HuH-7.5 (cell line): ENCODE results near the gene MEP1A.
"Not testable (repeated sequence)": the region's sequence is repeated elsewhere in the genome, so short reads cannot be mapped to it uniquely, and the experiment has no call there.

Experiments
- DNase-seq: peaks from one replicate; pipeline ENCODE4 v3.0.0; 2011; ENCODE audit warnings: low spot score

Gene MEP1A

DNA sequence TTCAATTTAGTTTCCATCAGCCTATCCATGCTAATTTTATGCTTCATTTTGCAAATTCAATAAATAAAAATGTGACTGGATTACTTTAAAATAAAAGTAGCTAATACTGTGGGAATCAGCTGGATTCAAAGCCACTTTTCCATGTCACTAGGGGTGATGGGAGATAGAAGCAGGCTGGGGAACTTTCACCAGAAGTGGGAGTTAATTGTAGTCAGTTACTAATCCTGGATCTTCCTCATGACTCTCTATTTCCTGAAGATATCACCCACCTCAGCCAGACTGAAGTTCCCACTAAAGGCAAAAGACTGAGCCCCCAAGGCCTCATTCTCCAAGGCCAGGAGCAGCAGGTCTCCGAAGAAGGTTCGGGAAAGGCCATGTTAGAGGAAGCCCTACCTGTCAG is 41.8 kb downstream of the MEP1A start:
- DNase-seq = not testable (repeated sequence)

DNA sequence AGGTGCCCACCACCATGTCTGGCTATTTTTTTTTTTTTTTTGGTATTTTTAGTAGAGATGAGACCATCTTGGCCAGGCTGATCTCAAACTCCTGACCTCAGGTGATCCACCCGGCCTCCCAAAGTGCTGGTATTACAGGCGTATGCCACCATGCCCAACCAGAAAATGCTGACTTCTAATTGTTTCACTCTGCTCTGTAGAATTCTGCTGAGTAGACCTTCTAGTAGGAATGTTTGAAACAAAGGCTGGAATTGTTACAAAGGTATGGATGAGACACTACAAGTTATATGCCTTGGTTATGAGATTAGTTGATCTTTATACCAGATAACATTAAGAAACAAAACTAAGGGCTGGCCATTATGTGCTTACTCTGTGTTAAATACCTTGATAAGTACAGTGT is 44.8 kb downstream of the MEP1A start:
- DNase-seq = no peak

DNA sequence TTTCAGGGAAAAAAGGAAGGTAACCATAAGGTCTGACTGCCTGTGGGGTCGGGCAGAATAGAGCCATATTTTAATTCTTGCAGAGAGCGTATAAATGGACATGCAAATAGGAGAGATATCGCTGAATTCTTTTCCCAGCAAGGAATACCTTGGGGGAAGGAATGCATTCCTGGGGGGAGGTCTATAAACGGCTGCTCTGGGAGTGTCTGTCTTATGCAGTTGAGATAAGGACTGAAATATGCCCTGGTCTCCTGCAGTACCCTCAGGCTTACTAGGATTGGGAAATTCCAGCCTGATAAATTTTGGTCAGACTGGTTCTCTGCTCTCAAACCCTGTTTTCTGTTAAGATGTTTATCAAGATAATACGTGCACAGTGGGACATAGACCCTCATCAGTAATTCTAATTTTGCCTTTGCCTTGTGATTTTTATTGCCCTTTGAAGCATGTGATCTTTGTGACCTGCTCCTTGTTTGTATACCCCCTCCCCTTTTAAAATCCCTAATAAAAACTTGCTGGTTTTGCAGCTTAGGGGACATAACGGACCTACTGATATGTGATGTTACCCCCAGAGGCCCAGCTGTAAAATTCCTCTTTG is 49.2 kb downstream of the MEP1A start:
- DNase-seq = not testable (repeated sequence)

DNA sequence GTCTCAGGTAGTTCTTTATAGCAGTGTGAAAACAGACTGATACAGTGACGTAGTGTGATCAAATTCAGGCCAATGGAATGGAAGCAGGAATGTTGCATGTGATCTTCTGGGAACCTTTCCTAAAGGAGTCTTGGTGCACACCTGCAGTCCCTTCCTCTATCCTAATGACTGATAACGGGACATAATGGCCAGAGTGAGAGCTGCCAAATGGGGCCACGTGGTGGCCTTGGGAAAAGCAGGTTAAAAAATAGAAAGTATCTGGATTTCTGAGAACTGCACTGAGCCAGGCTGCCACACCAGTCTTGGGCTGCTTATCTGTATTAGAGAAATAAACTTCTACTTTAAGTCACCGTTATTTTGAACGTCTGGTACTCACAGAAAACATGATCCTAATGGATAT is 51.9 kb downstream of the MEP1A start:
- DNase-seq = no peak

DNA sequence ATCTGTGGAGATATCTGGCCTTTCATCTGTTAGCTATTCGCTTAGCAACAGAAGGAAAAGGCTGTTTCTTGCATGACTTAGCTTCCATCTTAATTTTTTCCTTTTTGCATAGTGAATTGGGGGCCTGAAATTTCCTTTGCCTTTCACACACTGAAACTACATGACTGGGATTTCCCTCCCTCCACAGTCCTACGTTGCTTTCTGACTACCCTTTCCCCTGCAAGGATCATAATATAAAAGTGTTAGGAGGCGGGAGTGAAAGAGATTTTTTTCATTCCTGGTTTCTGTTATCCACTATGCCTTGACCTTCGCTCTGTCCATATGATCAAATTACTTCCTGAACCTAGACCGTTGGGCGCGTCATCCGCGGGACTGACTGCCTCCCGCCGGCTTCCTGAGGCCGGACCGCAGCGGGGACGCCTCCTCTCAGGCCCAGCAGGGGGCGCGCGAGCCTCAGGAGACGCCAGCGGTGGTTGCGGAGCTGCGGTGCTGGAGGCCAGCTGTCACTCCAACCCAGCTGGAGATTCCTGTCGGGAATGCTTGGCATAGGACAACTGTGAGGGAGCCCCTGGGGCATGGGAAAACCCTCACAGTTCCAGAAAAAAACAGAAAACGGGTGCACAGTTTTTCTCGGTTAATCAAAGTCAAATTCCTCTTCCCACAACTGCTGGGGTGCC is 55.6 kb downstream of the MEP1A start:
- DNase-seq = peak; percentile 25

DNA sequence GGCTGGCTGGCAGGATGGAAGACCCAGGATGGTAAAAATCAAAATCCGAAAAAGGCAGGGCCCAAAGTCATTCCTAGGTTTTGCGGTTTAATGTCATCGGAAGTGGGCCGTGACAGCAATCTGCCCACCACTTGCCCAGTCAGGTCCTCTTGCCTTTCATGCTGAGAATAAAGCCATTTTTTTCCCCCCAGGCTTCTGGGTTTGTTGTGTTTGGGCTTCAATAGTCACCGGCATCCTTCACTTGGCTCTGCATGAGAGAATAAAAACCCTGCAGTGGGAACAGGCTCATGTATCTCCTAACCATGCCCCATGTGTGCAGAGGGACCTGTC is 56.1 kb downstream of the MEP1A start:
- DNase-seq = no peak

DNA sequence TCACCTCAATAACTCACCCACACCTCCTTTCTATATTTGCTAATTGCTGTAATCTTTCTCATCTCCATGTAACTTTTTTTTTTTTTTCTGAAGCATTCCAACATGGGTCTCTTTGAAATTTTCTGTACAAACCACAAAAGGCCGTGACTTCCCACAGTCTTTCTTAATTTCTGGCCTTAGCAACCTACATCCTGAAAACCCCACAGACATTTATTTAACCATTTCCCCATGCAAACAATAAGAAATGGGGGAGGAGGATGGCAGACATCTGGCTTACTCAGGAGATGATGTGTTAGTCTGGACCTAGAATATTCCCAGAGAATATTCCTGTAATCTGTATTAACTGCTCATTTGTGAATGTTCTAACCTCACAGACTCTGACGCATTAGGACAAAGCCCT is 57.6 kb downstream of the MEP1A start:
- no peak for DNase-seq

DNA sequence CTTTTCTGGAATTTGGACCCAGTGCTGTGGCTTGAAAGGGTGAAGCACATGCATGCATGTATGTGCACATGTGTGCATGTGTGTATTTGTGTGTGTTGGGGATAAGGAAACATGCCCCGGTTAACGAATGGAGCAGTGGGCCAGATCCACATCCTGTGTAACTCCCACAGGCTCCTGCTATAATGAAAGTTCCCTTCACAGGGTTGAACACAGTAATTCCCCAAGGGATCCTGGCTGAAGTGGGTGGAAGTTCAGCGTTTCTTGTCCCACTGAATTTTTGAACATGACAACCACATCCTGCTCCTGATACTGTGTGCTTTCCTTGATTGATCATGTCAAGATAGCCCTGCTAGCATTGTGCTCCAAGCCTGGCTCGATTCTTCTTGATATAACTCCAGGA is 58.4 kb downstream of the MEP1A start:
- not testable (repeated sequence) for DNase-seq

DNA sequence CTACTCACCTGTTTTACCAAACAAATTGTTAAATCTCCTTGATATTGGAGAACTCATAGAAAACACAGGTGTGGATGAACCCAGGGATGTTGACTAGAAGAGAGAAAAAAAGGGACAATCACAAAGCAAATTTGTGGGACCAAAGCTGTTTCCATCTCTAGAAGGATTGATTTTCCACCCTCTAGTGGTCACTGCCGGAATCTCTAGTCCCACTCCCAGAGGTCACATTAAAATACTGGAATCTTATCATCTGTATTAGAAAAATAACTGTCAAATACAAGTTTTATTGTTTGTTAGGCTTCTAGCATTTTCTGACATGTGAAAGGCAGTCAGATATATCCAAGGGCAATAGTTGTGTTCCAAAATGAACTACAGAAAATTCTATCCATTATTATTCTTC is 62.8 kb downstream of the MEP1A start:
- not testable (repeated sequence) for DNase-seq

DNA sequence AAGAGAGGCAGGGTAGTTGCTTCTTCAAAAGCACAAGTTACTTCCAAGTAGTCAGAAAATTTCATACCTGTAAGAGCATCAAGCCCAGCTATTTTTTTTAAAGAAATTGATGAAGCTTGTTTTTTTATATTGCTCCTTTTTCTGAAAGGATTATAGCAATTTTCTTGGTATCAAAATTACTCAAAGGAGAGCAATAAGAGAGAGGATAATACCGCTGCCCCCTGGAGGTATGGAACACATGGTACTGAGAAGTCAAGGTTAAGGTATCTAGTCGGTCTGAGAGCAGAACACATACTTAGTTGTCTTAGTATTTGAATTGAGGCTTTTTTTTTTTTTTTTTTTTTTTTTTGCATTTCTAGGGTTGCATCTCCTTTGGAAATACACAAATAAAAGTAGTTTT is 69.2 kb downstream of the MEP1A start:
- DNase-seq = no peak

DNA sequence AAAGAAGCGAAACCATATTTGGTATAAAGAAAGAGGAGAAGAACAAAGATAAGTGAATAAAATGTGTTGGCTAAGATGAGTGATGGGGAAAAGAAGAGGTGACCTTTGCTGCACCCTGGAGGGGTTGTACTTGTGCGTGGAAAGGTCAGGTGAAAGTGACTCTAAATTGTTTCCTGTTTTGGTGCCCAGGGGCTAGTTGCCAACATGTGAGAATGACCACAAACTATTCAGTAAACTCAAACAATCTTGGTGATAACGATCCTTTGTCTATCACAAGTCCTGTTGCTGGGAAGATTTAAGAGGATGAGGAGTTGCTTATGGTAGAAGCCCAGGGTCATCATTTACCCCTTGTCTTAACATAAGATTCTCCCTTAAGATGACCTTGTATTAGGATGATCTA is 70.6 kb downstream of the MEP1A start:
- DNase-seq = no peak

DNA sequence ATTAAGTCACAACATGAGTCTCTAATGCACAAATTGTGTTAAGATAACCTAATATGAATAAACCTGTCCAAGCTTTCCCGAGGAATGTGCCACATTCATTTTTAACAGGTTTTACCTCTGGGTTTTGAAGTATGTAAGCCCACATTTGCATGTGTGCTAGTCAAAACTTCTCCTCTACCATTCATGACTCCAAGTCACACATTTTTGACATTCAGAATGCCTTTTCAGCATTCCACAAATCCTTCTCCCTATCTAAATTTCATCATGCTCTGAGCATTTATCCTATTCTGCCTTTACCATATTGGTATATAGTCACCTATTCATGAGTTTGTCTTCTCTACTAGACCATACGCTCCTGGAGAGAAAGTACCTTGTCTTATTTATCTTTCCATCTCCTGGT is 72.0 kb downstream of the MEP1A start:
- DNase-seq = no peak

DNA sequence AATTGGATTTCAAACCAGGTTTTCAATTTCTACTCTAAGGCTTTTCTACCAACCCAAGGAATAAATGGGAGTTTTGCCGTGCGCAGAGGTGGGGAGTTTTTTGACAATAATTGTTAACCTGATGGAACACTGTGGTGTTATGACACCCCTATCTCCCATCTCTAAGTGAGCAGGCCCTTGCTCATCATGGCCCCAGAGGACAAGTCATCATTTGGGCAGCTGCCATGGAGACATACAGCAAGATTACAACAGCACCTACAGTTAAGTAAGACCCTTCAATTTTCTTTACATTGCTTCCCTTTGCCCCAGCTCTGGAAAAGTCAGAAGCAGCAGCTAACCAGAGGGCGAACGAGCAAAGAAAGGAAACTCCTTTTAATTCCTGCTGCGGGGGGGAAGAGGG is 74.2 kb downstream of the MEP1A start:
- DNase-seq = no peak

DNA sequence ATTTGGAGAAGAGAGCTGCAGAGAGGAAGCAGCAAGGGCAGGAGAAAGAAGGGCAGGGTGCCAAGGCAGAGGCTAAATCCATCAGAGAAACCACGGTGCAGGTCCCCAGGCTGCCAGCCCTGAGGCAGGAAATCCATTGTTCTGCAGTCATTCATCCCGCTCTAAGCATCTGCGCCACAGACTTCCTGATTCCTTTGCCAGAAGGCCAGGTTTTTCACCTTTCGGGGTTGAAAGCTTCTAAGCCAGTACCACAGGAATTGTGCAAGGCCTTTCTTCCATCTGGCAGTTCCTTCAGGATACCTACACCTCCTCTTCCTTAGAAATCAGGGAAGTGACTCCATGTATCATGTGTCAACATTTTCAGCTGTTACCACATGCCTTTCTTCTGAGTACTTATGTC is 82.9 kb downstream of the MEP1A start:
- no peak for DNase-seq

DNA sequence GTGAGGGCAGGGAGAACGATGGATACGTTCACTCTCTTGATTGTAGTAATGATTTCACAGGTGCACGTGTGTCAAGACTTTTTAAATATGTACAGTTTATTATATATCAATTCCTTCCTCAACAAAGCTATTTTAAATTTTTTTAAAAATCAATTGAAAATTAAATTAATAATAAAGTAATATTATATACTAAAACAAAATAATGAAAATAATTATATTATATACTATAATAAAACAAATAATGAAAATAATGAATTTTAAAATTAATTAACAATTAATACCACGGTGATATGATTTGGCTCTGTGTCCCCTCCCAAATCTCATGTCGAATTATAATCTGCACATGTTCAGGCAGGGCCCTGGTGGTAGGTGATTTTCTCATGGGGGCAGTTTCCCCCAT is 85.8 kb downstream of the MEP1A start:
- no peak for DNase-seq

DNA sequence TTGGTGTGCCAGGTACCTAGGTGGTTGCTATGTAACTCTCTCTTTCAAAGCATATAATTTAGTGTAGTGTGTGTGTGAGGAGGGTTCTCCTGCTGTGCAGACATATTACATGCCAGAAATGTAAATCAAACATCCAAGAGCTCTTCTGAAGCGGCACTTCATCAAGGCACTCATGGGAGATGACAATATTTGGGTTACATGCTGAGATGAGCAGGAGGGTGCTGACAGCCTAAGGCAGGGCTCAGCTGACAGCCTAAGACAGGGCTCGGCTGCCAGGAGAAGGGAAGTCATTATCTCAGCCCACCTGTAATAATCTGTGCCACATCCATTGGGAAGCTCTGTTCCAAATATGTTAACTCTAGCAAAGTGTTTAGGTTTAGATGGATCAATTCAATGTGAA is 89.5 kb downstream of the MEP1A start:
- DNase-seq = no peak

DNA sequence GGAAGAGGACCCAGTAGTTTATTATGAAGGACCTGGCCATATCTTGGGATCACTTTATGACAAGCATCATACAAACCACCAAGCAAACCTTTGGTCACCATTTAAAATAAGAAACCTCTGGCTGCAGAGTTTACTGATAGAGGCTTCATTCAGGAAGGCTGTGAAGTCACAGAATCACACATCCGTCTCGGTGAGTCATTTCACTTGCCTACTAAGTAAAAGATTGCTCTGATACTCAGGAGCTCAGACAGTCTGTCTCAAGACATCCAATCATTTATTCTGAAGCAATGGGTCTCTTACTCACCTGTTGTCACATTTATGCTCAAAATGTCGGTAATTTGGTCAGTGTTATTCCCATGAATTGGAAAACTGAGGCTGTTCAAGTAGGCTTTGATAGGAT is 94.8 kb downstream of the MEP1A start:
- no peak for DNase-seq

DNA sequence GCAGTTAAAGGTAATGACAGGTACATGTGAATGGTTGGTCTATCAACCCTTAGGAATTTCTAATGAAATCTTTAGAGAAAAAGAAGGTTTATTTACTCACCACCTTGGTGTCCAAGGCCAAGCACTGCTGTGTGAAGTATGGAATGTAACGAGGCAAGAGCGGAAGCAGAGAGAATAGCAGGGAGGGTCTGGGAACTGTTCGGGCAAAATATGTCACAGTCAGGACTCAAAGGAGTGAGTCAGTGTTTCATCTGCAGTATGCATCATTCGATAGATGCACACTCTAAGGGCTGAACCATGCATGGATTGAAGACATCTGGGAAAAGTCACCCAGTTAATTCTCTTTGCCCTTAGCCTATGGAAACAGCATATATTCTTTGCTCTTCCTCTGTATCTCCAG is 95.4 kb downstream of the MEP1A start:
- no peak for DNase-seq
